HepG2 (cell line): ENCODE results near the gene STAT5A. TPM values are rescaled to one million over a fixed set of nuclear protein-coding genes. Genes with fewer than 3 reads are reported as not detected.
A peak's percentile ranks its signal among the peaks of the same experiment; 100 is the strongest.

Experiments used
- CCDC6 ChIP-seq: sonication (generic); formaldehyde crosslinking; IDR thresholded peaks from 2 replicates; pipeline ENCODE4 v1.8.1; 2022; ENCODE audit warnings: mild to moderate bottlenecking, missing genetic modification reagents, moderate library complexity
- CHD2 ChIP-seq: IDR thresholded peaks from 2 replicates; pipeline ENCODE4 v1.6.1; 2011; ENCODE audit warnings: low read depth, low read length, improper control_type of control experiment
- DPF2 ChIP-seq: sonication (generic); formaldehyde crosslinking; IDR thresholded peaks from 2 replicates; pipeline ENCODE4 v1.4.0; 2020; ENCODE audit warnings: mild to moderate bottlenecking, low read depth, missing genetic modification reagents, borderline replicate concordance
- MAFF ChIP-seq: IDR thresholded peaks from 2 replicates; pipeline ENCODE4 v1.6.1; 2011; ENCODE audit warnings: low read depth, low read length, improper control_type of control experiment
- MBNL3 ChIP-seq: fragments of 250-450 bp; sonication (Bioruptor Pico); conservative IDR thresholded peaks from 2 replicates; pipeline ENCODE4 v1.8.0; 2022; ENCODE audit warnings: mild to moderate bottlenecking, inconsistent platforms
- MTF2 ChIP-seq: sonication (generic); formaldehyde crosslinking; IDR thresholded peaks from 2 replicates; pipeline ENCODE4 v1.5.0; 2020; ENCODE audit warnings: missing genetic modification reagents, borderline replicate concordance
- NCOA2 ChIP-seq: sonication (generic); formaldehyde crosslinking; IDR thresholded peaks from 2 replicates; pipeline ENCODE4 v1.8.0; 2022; ENCODE audit warnings: inconsistent platforms
- NFATC3 ChIP-seq: sonication (generic); formaldehyde crosslinking; IDR thresholded peaks from 2 replicates; pipeline ENCODE4 v1.5.1; 2020; ENCODE audit warnings: mild to moderate bottlenecking, missing genetic modification reagents
- PHF5A ChIP-seq: IDR thresholded peaks from one replicate; pipeline ENCODE4 v1.6.1; 2018; ENCODE audit warnings: low read depth, missing genetic modification reagents; ENCODE audit not compliant: unreplicated experiment
- PRPF4 ChIP-seq: fragments of 200-400 bp; formaldehyde crosslinking; IDR thresholded peaks from 2 replicates; pipeline ENCODE4 v1.6.1; 2016; ENCODE audit warnings: low read length, low read depth; ENCODE audit not compliant: poor library complexity, severe bottlenecking
- RFX3 ChIP-seq: IDR thresholded peaks from 2 replicates; pipeline ENCODE4 v1.6.1; 2016; ENCODE audit warnings: missing biosample characterization, missing genetic modification reagents
- RNF2 ChIP-seq: fragments of 450-650 bp; conservative IDR thresholded peaks from 2 replicates; pipeline ENCODE4 v1.6.1; 2016; ENCODE audit warnings: low read depth
- TOPORS ChIP-seq: sonication (generic); formaldehyde crosslinking; IDR thresholded peaks from 2 replicates; pipeline ENCODE4 v1.8.0; 2023; ENCODE audit warnings: mild to moderate bottlenecking, missing genetic modification reagents
- ZNF326 ChIP-seq: sonication (generic); formaldehyde crosslinking; IDR thresholded peaks from 2 replicates; pipeline ENCODE4 v1.4.0; 2020; ENCODE audit warnings: missing genetic modification reagents, borderline replicate concordance
- ZNF446 ChIP-seq: sonication (generic); formaldehyde crosslinking; IDR thresholded peaks from 2 replicates; pipeline ENCODE4 v1.5.0; 2020; ENCODE audit warnings: mild to moderate bottlenecking, missing genetic modification reagents
- ZNF543 ChIP-seq: sonication (generic); formaldehyde crosslinking; IDR thresholded peaks from 2 replicates; pipeline ENCODE4 v1.4.0; 2020; ENCODE audit warnings: mild to moderate bottlenecking, missing genetic modification reagents
- ZNF776 ChIP-seq: sonication (generic); formaldehyde crosslinking; IDR thresholded peaks from 2 replicates; pipeline ENCODE4 v1.4.0; 2020; ENCODE audit warnings: mild to moderate bottlenecking, missing genetic modification reagents
- polyA plus RNA-seq, 8 experiments: library from polyadenylated mRNA; depleted of rRNA in 3 of 8; stranded (reverse) in 7 of 8; unstranded in 1 of 8; fragments of >200 nt; fragmentation: Illumina TruSeq in 4 of 8; extraction: Trizol in 4 of 8; gene quantifications; 2 replicates each; pipeline versions ENCODE4 v1.2.1 to v1.2.3, GENCODE V29; 2011 to 2016; ENCODE audit warnings: low read depth in 4 of 8, missing spikeins in 1 of 8, mixed read lengths in 1 of 8; ENCODE audit not compliant: insufficient read depth in 1 of 8
- total RNA-seq, 5 experiments: library from RNA; depleted of rRNA; stranded (reverse); fragments of >200 nt; fragmentation: Illumina TruSeq; extraction: Trizol; gene quantifications; 2 replicates each; pipeline ENCODE4 v1.2.3, GENCODE V29; 2016; ENCODE audit warnings: low read depth in 1 of 5
- TF ChIP-seq, protein P1 (sequence below): sonication (generic); formaldehyde crosslinking; IDR thresholded peaks from 2 replicates; pipeline ENCODE4 v1.8.1; 2022; ENCODE audit warnings: low read depth, mild to moderate bottlenecking, missing genetic modification reagents
- TF ChIP-seq, protein P2 (sequence below): sonication (generic); formaldehyde crosslinking; IDR thresholded peaks from 2 replicates; pipeline ENCODE4 v1.8.0; 2022; ENCODE audit warnings: missing genetic modification reagents, mild to moderate bottlenecking, borderline replicate concordance
- TF ChIP-seq, protein P3 (sequence below): sonication (generic); formaldehyde crosslinking; IDR thresholded peaks from 2 replicates; pipeline ENCODE4 v1.4.0; 2020; ENCODE audit warnings: missing genetic modification reagents, low read depth, mild to moderate bottlenecking, borderline replicate concordance
- TF ChIP-seq, protein P4 (sequence below): sonication (generic); formaldehyde crosslinking; IDR thresholded peaks from 2 replicates; pipeline ENCODE4 v1.8.1; 2023; ENCODE audit warnings: missing genetic modification reagents, inconsistent platforms, borderline replicate concordance
- TF ChIP-seq, protein P5 (sequence below): sonication (generic); formaldehyde crosslinking; IDR thresholded peaks from 2 replicates; pipeline ENCODE4 v1.5.0; 2020; ENCODE audit warnings: missing genetic modification reagents

STAT5A gene
- total and polyA plus RNA-seq, 2 of the 13 experiments (the other 11 are each of a cell fraction or from before 2014, with no cell fraction given), result 1.4 to 4.1 TPM

DNA sequence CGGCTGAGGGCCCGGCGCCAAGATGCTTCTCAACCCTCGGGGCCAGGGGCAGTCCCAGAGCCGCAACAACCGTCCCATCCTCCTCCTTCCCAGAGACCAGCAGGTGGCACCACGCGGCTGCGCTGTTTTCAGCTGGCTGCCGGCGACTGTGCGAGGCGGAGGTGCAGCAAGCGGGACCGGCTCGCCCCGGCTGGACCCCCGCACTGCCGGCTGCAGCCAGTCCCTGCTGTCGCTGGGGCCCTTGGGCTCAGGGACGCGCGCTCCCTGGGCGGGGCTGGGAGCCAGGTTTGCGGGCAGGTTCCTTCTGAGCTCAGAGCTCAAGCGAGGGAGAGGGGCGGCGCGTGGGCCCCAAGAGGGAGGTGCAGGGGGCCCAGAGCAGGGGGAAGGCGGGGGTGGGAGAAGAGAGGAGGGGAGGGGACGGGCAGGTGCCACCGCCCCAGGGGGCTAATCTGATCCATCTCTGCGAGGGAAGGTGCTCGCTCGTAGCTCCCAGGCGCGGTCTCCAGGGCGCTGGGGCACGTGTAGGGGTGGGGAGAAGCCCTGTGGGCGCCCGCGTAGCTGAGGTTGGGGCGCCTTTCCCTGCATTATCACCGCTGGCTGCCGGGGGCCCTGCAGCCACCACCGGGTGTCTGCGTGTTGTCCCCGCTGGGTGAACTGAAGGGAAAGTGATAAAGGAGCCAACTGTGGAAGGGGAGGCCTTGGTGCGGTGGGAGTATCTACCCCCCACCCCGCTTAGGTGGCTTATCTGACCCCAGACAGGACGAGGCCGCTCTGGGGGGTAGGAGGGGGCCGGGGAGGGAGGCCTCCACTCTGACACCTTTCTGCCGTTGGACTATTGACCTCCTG, 24.2 kb downstream of the STAT5A start (continued):
- TF ChIP-seq, protein P1, sequence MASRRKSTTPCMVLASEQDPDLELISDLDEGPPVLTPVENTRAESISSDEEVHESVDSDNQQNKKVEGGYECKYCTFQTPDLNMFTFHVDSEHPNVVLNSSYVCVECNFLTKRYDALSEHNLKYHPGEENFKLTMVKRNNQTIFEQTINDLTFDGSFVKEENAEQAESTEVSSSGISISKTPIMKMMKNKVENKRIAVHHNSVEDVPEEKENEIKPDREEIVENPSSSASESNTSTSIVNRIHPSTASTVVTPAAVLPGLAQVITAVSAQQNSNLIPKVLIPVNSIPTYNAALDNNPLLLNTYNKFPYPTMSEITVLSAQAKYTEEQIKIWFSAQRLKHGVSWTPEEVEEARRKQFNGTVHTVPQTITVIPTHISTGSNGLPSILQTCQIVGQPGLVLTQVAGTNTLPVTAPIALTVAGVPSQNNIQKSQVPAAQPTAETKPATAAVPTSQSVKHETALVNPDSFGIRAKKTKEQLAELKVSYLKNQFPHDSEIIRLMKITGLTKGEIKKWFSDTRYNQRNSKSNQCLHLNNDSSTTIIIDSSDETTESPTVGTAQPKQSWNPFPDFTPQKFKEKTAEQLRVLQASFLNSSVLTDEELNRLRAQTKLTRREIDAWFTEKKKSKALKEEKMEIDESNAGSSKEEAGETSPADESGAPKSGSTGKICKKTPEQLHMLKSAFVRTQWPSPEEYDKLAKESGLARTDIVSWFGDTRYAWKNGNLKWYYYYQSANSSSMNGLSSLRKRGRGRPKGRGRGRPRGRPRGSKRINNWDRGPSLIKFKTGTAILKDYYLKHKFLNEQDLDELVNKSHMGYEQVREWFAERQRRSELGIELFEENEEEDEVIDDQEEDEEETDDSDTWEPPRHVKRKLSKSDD (CRISPR knock-in tag), result no peak
- no peak for TF ChIP-seq CHD2
- TF ChIP-seq DPF2, result peak; percentile 72; the same call in 1 of the 2 replicates
- TF ChIP-seq RNF2, result no peak
- no peak for TF ChIP-seq NCOA2 (CRISPR knock-in tag)
- TF ChIP-seq MTF2 (CRISPR knock-in tag), result no peak
- no peak for TF ChIP-seq MAFF
- no peak for TF ChIP-seq ZNF326 (CRISPR knock-in tag)
- TF ChIP-seq ZNF446 (CRISPR knock-in tag), result 0 out of 2 replicates have a peak, but pooled peaks have one; percentile 76
- no peak for TF ChIP-seq NFATC3
- TF ChIP-seq MBNL3 (CRISPR knock-in tag), result no peak
- TF ChIP-seq, protein P2, sequence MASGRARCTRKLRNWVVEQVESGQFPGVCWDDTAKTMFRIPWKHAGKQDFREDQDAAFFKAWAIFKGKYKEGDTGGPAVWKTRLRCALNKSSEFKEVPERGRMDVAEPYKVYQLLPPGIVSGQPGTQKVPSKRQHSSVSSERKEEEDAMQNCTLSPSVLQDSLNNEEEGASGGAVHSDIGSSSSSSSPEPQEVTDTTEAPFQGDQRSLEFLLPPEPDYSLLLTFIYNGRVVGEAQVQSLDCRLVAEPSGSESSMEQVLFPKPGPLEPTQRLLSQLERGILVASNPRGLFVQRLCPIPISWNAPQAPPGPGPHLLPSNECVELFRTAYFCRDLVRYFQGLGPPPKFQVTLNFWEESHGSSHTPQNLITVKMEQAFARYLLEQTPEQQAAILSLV, result no peak; the same call in 1 of the 2 replicates
- peak; percentile 78 for TF ChIP-seq TOPORS (CRISPR knock-in tag)
- peak; percentile 80; the same call in 1 of the 2 replicates for TF ChIP-seq ZNF776 (CRISPR knock-in tag)
- TF ChIP-seq, protein P3, sequence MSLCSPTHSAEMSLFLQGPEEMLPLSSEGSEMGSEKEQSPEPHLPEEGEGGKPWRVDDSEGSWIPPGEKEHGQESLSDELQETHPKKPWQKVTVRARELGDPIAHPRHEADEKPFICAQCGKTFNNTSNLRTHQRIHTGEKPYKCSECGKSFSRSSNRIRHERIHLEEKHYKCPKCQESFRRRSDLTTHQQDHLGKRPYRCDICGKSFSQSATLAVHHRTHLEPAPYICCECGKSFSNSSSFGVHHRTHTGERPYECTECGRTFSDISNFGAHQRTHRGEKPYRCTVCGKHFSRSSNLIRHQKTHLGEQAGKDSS, result no peak; the same call in 1 of the 2 replicates
- TF ChIP-seq PRPF4, result no peak
- TF ChIP-seq, protein P4, sequence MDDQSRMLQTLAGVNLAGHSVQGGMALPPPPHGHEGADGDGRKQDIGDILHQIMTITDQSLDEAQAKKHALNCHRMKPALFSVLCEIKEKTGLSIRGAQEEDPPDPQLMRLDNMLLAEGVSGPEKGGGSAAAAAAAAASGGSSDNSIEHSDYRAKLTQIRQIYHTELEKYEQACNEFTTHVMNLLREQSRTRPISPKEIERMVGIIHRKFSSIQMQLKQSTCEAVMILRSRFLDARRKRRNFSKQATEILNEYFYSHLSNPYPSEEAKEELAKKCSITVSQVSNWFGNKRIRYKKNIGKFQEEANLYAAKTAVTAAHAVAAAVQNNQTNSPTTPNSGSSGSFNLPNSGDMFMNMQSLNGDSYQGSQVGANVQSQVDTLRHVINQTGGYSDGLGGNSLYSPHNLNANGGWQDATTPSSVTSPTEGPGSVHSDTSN (CRISPR knock-in tag), result no peak
- peak; percentile 68; the same call in 1 of the 2 replicates for TF ChIP-seq ZNF543 (CRISPR knock-in tag)
- TF ChIP-seq, protein P5, sequence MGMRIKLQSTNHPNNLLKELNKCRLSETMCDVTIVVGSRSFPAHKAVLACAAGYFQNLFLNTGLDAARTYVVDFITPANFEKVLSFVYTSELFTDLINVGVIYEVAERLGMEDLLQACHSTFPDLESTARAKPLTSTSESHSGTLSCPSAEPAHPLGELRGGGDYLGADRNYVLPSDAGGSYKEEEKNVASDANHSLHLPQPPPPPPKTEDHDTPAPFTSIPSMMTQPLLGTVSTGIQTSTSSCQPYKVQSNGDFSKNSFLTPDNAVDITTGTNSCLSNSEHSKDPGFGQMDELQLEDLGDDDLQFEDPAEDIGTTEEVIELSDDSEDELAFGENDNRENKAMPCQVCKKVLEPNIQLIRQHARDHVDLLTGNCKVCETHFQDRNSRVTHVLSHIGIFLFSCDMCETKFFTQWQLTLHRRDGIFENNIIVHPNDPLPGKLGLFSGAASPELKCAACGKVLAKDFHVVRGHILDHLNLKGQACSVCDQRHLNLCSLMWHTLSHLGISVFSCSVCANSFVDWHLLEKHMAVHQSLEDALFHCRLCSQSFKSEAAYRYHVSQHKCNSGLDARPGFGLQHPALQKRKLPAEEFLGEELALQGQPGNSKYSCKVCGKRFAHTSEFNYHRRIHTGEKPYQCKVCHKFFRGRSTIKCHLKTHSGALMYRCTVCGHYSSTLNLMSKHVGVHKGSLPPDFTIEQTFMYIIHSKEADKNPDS (CRISPR knock-in tag), result no peak
- TF ChIP-seq CCDC6 (CRISPR knock-in tag), result peak; percentile 61
- no peak for TF ChIP-seq RFX3 (CRISPR knock-in tag)
- peak; percentile 74 for TF ChIP-seq PHF5A (CRISPR knock-in tag)
